K562 (cell line): ENCODE measurements around the gene PRIM1. TPM values are rescaled to one million over a fixed set of nuclear protein-coding genes. Genes with fewer than 3 reads are reported as not detected.
A peak's percentile ranks its signal among the peaks of the same experiment; 100 is the strongest.

ENCODE experiments used
- ARHGAP35 ChIP-seq: fragments of 450-650 bp; IDR thresholded peaks from 2 replicates; pipeline ENCODE4 v1.6.1; 2018; ENCODE audit not compliant: partially characterized antibody
- ARID1B ChIP-seq: fragments of 450-650 bp; IDR thresholded peaks from 2 replicates; pipeline ENCODE4 v1.6.1; 2016; ENCODE audit warnings: antibody characterized with exemption, mild to moderate bottlenecking, inconsistent platforms
- ARID3A ChIP-seq: IDR thresholded peaks from 2 replicates; pipeline ENCODE4 v1.6.1; 2012; ENCODE audit warnings: low read depth, low read length, improper control_type of control experiment, borderline replicate concordance
- CCNT2 ChIP-seq: IDR thresholded peaks from 2 replicates; pipeline ENCODE4 v1.6.1; 2011; ENCODE audit warnings: borderline replicate concordance, low read depth, mild to moderate bottlenecking, moderate library complexity, mixed read lengths, low read length; ENCODE audit not compliant: insufficient read length; ENCODE audit errors: extremely low read depth
- DACH1 ChIP-seq: fragments of 450-650 bp; IDR thresholded peaks from 2 replicates; pipeline ENCODE4 v1.6.1; 2018; ENCODE audit not compliant: partially characterized antibody
- DMBX1 ChIP-seq: fragments of 250-450 bp; sonication (Bioruptor Pico); IDR thresholded peaks from 2 replicates; pipeline ENCODE4 v1.8.0; 2022; ENCODE audit warnings: inconsistent platforms, mild to moderate bottlenecking, moderate library complexity, borderline replicate concordance
- E2F6 ChIP-seq, 2 experiments: IDR thresholded peaks; 2 replicates each; pipeline ENCODE4 v1.6.1; 2011; ENCODE audit warnings: borderline replicate concordance in 1 of 2, control low read depth in 1 of 2, low read depth in 1 of 2, low read length in 1 of 2, mild to moderate bottlenecking in 1 of 2, mixed read lengths in 1 of 2, moderate library complexity in 1 of 2; ENCODE audit not compliant: insufficient read depth in 1 of 2, insufficient read length in 1 of 2, poor library complexity in 1 of 2, severe bottlenecking in 1 of 2; ENCODE audit errors: extremely low read depth in 1 of 2
- FOXK2 ChIP-seq, 2 experiments: fragments of 450-650 bp; IDR thresholded peaks in 1 of 2; conservative IDR thresholded peaks in 1 of 2; 2 replicates each; pipeline ENCODE4 v1.6.1; 2016; ENCODE audit warnings: low read depth in 2 of 2, mild to moderate bottlenecking in 1 of 2
- HNRNPK ChIP-seq: fragments of 200-400 bp; formaldehyde crosslinking; IDR thresholded peaks from one replicate; pipeline ENCODE4 v1.6.1; 2018; ENCODE audit warnings: mild to moderate bottlenecking, low read depth, low read length; ENCODE audit not compliant: poor library complexity, severe bottlenecking
- KDM1A ChIP-seq, 2 experiments: fragments of 450-650 bp; IDR thresholded peaks; 2 replicates each; pipeline ENCODE4 v1.6.1; 2016; ENCODE audit warnings: mild to moderate bottlenecking in 2 of 2
- MLX ChIP-seq, 2 experiments: fragments of 450-650 bp in 1 of 2; sonication (generic) in 1 of 2; formaldehyde crosslinking; conservative IDR thresholded peaks; 2 replicates each; pipeline versions ENCODE4 v1.4.0 to v1.8.1; 2020 to 2022; ENCODE audit warnings: mild to moderate bottlenecking in 1 of 2, missing genetic modification reagents in 1 of 2
- RBFOX2 ChIP-seq: fragments of 200-400 bp; formaldehyde crosslinking; IDR thresholded peaks from 2 replicates; pipeline ENCODE4 v1.6.1; 2017; ENCODE audit warnings: low read depth, mild to moderate bottlenecking, low read length, moderate library complexity
- RBM34 ChIP-seq: fragments of 200-400 bp; formaldehyde crosslinking; IDR thresholded peaks from 2 replicates; pipeline ENCODE4 v1.6.1; 2018; ENCODE audit warnings: low read length, borderline replicate concordance; ENCODE audit not compliant: insufficient read depth
- RCOR1 ChIP-seq, 2 experiments: IDR thresholded peaks; 2 replicates each; pipeline ENCODE4 v1.6.1; 2012; ENCODE audit warnings: low read depth in 2 of 2, low read length in 2 of 2, borderline replicate concordance in 1 of 2, improper control_type of control experiment in 1 of 2
- TCF15 ChIP-seq: fragments of 250-450 bp; sonication (Bioruptor Pico); IDR thresholded peaks from 2 replicates; pipeline ENCODE4 v1.8.0; 2022; ENCODE audit warnings: moderate library complexity, mild to moderate bottlenecking, inconsistent platforms
- TOE1 ChIP-seq, 2 experiments: fragments of 450-650 bp in 1 of 2; sonication (generic) in 1 of 2; formaldehyde crosslinking in 1 of 2; IDR thresholded peaks; 2 replicates each; pipeline versions ENCODE4 v1.7.1 to v1.8.0; 2016 to 2022; ENCODE audit warnings: borderline replicate concordance in 2 of 2, mild to moderate bottlenecking in 2 of 2, antibody characterized with exemption in 1 of 2, inconsistent platforms in 1 of 2, low read depth in 1 of 2, missing genetic modification reagents in 1 of 2, moderate library complexity in 1 of 2
- XRCC4 ChIP-seq: IDR thresholded peaks from one replicate; pipeline ENCODE4 v1.6.1; 2011; ENCODE audit not compliant: insufficient read depth, insufficient read length; ENCODE audit errors: extremely low read depth
- XRCC5 ChIP-seq: fragments of 200-400 bp; formaldehyde crosslinking; IDR thresholded peaks from 2 replicates; pipeline ENCODE4 v1.6.1; 2017; ENCODE audit warnings: low read depth, mild to moderate bottlenecking, low read length
- ZNF143 ChIP-seq: sonication (generic); formaldehyde crosslinking; IDR thresholded peaks from 2 replicates; pipeline ENCODE4 v1.9.0; 2022; ENCODE audit warnings: mild to moderate bottlenecking, missing genetic modification reagents
- ZNF354B ChIP-seq: fragments of 250-450 bp; sonication (Bioruptor Pico); IDR thresholded peaks from 2 replicates; pipeline ENCODE4 v1.4.0; 2020
- ZNF507 ChIP-seq: conservative IDR thresholded peaks from 2 replicates; pipeline ENCODE4 v1.6.1; 2017; ENCODE audit warnings: missing genetic modification characterization, missing compliant biosample characterization
- polyA plus RNA-seq, 8 experiments: library from polyadenylated mRNA; depleted of rRNA in 4 of 8; stranded (reverse) in 5 of 8; unstranded in 3 of 8; fragments of >200 nt; fragmentation: Nextera tagmentation in 2 of 8; fragmentation: Illumina TruSeq in 1 of 8; extraction: Ambion mirVana in 2 of 8; extraction: Trizol in 1 of 8; gene quantifications; 2 replicates each; pipeline versions ENCODE4 v1.2.1 to v1.2.3, GENCODE V29; 2011 to 2014; ENCODE audit warnings: inconsistent platforms in 1 of 8, missing spikeins in 1 of 8
- total RNA-seq, 7 experiments: library from RNA; depleted of rRNA in 6 of 7; stranded (reverse); fragments of >200 nt in 6 of 7; fragmentation: Illumina TruSeq in 2 of 7; extraction: Trizol in 2 of 7; gene quantifications; 2 replicates each; pipeline versions ENCODE4 v1.2.1 to v1.2.3, GENCODE V29; 2011 to 2021; ENCODE audit warnings: low replicate concordance in 1 of 7

Gene PRIM1
- total and polyA plus RNA-seq, 9 of the 15 experiments (the other 6 are each of a cell fraction or from before 2014, with no cell fraction given): 67.2 to 179 (median 140) TPM

GRCh38 chr12:56688129-56688845 is 63.8 kb downstream of the PRIM1 start, which contains the start of gene PTGES3 (continued):
- TF ChIP-seq RBFOX2 (peak; percentile 96), FOXK2 (conservative IDR thresholded peaks at IDR 0.05 in 1 of 2, IDR thresholded peaks at IDR 0.05 in 1 of 2; ENCODE audit: low read depth in 2 of 2) (peak; percentile 10 to 32; a peak in 1 of 4 replicates), XRCC4 (no peak), KDM1A (IDR thresholded peaks at IDR 0.05) (peak in 1 of 2 experiments; percentile 17; a peak in 1 of 4 replicates), ARID1B (peak; percentile 38; the same call in 1 of the 2 replicates), ARHGAP35 (peak; percentile 82), ZNF354B (CRISPR knock-in tag) (no peak), RCOR1 (IDR thresholded peaks at IDR 0.05; ENCODE audit: borderline replicate concordance in 1 of 2, low read depth in 2 of 2, low read length in 2 of 2) (peak in 1 of 2 experiments; percentile 45; a peak in 1 of 4 replicates), DACH1 (no peak), TOE1 (IDR thresholded peaks at IDR 0.05; ENCODE audit: borderline replicate concordance) (peak; percentile 50; the same call in 1 of the 2 replicates), TOE1 (CRISPR knock-in tag; IDR thresholded peaks at IDR 0.05; ENCODE audit: borderline replicate concordance, low read depth) (peak; percentile 44; the same call in 1 of the 2 replicates), CCNT2 (peak; percentile 82), TCF15 (CRISPR knock-in tag) (0 out of 2 replicates have a peak, but pooled peaks have one; percentile 34), RBM34 (no peak), E2F6 (IDR thresholded peaks at IDR 0.05; ENCODE audit: borderline replicate concordance in 1 of 2, extremely low read depth in 1 of 2, insufficient read depth in 1 of 2, insufficient read length in 1 of 2, low read depth in 1 of 2, low read length in 1 of 2, poor library complexity in 1 of 2, severe bottlenecking in 1 of 2) (peak; percentile 85 to 91), DMBX1 (CRISPR knock-in tag) (peak; percentile 71), HNRNPK (no peak), ZNF507 (no peak), ZNF143 (CRISPR knock-in tag) (peak; percentile 82), MLX (CRISPR knock-in tag; conservative IDR thresholded peaks at IDR 0.05) (peak in 1 of 2 experiments; percentile 30; a peak in 1 of 4 replicates), ARID3A (no peak), XRCC5 (0 out of 2 replicates have a peak, but pooled peaks have one; percentile 21)
